Sigmoid colon (tissue), 7 donors: ENCODE measurements around the gene DUOXA2. TPM values are rescaled to one million over a fixed set of nuclear protein-coding genes. Genes with fewer than 3 reads are reported as not detected.

Source experiments
- DNase-seq: peaks from one replicate; pipeline ENCODE4 v3.0.0-alpha.2; 2019
- H3K27ac ChIP-seq, 4 donors: fragments of 200-600 bp; sonication (generic); one replicate each; pipeline ENCODE4 v1.5.1; 2016 to 2019; ENCODE audit warnings: mild to moderate bottlenecking in 1 of 4
- H3K27me3 ChIP-seq, 3 donors: fragments of 200-600 bp; sonication (generic); one replicate each; pipeline ENCODE4 v1.5.1; 2019; ENCODE audit warnings: mild to moderate bottlenecking in 1 of 3
- H3K36me3 ChIP-seq, 4 donors: fragments of 200-600 bp; sonication (generic); one replicate each; pipeline ENCODE4 v1.5.1; 2016 to 2019
- H3K4me1 ChIP-seq, 4 donors: fragments of 200-600 bp; sonication (generic); one replicate each; pipeline ENCODE4 v1.5.1; 2017 to 2019
- H3K4me3 ChIP-seq, 4 donors: fragments of 200-600 bp; sonication (generic); one replicate each; pipeline ENCODE4 v1.5.1; 2017 to 2019; ENCODE audit warnings: mild to moderate bottlenecking in 2 of 4, moderate library complexity in 1 of 4
- H3K9me3 ChIP-seq, 4 donors: fragments of 200-600 bp in 3 of 4; sonication (generic) in 3 of 4; one replicate each; pipeline versions ENCODE4 v1.5.1 to v1.6.1; 2013 to 2019
- EP300 ChIP-seq, 4 donors: sonication (generic); formaldehyde crosslinking; IDR thresholded peaks; one replicate each; pipeline ENCODE4 v1.6.1; 2017; ENCODE audit warnings: antibody characterized with exemption in 4 of 4
- POLR2A ChIP-seq, 2 donors: fragments of 450-650 bp; IDR thresholded peaks; one replicate each; pipeline ENCODE4 v1.6.1; 2016; ENCODE audit warnings: antibody characterized with exemption in 2 of 2, mild to moderate bottlenecking in 2 of 2, moderate library complexity in 2 of 2
- POLR2AphosphoS5 ChIP-seq, 4 donors: sonication (generic); formaldehyde crosslinking; IDR thresholded peaks; one replicate each; pipeline ENCODE4 v1.6.1; 2017; ENCODE audit warnings: antibody characterized with exemption in 4 of 4
- WGBS, 2 donors: extraction: QIAGEN DNeasy Blood & Tissue Kit; methylation state at CpG; one replicate each; pipeline ENCODE4 v1.1.7; 2013; 5-methylcytosine and 5-hydroxymethylcytosine counted together
- intact Hi-C: fragments of 100-400 bp; cut with DNase I; formaldehyde crosslinking; loops from one replicate; pipeline ENCODE4 v1.15.1; 2023
- polyA plus RNA-seq, 3 donors: library from polyadenylated mRNA; stranded (reverse); fragments of 200-250 nt; gene quantifications; one replicate each; pipeline ENCODE4 v1.2.3, GENCODE V29; 2013
- total RNA-seq, 4 donors: library from RNA; depleted of rRNA; stranded (reverse); fragments of >200 nt; gene quantifications; one replicate each; pipeline ENCODE4 v1.1.0, GENCODE V29; 2016
- TF ChIP-seq, protein P1 (sequence below), 4 experiments: fragments of 450-650 bp in 3 of 4; fragments of 200-600 bp in 1 of 4; IDR thresholded peaks; one replicate each; pipeline ENCODE4 v1.5.1; 2016 to 2019; ENCODE audit warnings: antibody characterized with exemption in 4 of 4, mild to moderate bottlenecking in 3 of 4, moderate library complexity in 2 of 4
- donor health status: healthy with polysubstance abuse.
- donor health status: Bipolar disorder and iron deficiency.
- donor health status: healthy.

The DUOXA2 gene
- total and polyA plus RNA-seq, 7 donors: 0.28 to 117 (median 1.4) TPM; not detected in 4

DNA sequence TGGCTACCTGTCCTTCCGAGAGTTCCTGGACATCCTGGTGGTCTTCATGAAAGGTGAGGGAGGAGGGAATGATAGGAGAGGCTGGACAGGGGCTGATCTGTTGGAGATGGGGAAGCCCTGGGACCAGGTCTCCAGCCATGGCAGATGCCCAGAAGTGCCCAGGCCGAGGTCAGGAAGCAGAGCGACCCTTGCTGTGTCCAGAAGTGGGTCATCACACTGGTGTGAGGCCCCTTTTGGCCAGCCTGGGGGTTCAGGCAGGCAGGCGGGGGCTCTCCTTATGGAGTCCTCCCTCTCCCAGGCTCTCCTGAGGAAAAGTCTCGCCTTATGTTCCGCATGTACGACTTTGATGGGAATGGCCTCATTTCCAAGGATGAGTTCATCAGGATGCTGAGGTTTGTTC, 33.5 kb downstream of the DUOXA2 start:
- H3K9me3 ChIP-seq: no peaks in the 10 kb centered on the region
- H3K4me1 ChIP-seq: no peaks in the 10 kb centered on the region
- TF ChIP-seq POLR2A (IDR thresholded peaks at IDR 0.05) (no peak), POLR2AphosphoS5 (IDR thresholded peaks at IDR 0.05) (no peak), EP300 (IDR thresholded peaks at IDR 0.05) (no peak)
- TF ChIP-seq, protein P1, sequence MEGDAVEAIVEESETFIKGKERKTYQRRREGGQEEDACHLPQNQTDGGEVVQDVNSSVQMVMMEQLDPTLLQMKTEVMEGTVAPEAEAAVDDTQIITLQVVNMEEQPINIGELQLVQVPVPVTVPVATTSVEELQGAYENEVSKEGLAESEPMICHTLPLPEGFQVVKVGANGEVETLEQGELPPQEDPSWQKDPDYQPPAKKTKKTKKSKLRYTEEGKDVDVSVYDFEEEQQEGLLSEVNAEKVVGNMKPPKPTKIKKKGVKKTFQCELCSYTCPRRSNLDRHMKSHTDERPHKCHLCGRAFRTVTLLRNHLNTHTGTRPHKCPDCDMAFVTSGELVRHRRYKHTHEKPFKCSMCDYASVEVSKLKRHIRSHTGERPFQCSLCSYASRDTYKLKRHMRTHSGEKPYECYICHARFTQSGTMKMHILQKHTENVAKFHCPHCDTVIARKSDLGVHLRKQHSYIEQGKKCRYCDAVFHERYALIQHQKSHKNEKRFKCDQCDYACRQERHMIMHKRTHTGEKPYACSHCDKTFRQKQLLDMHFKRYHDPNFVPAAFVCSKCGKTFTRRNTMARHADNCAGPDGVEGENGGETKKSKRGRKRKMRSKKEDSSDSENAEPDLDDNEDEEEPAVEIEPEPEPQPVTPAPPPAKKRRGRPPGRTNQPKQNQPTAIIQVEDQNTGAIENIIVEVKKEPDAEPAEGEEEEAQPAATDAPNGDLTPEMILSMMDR (IDR thresholded peaks at IDR 0.05): no peak
- H3K27me3 ChIP-seq: no peaks in the 10 kb centered on the region
- DNase-seq: no peak
- peaks cover 0 to 7% (median 0%) of the 10 kb centered on the region in 4 donors for H3K36me3 ChIP-seq
- H3K4me3 ChIP-seq: no peak overlapping the region
- intact Hi-C loops: no loop called here
- no peak overlapping the region for H3K27ac ChIP-seq
- WGBS, 2 donors: 95 to 97% methylated on average over 7 of the region's 7 CpGs

DNA sequence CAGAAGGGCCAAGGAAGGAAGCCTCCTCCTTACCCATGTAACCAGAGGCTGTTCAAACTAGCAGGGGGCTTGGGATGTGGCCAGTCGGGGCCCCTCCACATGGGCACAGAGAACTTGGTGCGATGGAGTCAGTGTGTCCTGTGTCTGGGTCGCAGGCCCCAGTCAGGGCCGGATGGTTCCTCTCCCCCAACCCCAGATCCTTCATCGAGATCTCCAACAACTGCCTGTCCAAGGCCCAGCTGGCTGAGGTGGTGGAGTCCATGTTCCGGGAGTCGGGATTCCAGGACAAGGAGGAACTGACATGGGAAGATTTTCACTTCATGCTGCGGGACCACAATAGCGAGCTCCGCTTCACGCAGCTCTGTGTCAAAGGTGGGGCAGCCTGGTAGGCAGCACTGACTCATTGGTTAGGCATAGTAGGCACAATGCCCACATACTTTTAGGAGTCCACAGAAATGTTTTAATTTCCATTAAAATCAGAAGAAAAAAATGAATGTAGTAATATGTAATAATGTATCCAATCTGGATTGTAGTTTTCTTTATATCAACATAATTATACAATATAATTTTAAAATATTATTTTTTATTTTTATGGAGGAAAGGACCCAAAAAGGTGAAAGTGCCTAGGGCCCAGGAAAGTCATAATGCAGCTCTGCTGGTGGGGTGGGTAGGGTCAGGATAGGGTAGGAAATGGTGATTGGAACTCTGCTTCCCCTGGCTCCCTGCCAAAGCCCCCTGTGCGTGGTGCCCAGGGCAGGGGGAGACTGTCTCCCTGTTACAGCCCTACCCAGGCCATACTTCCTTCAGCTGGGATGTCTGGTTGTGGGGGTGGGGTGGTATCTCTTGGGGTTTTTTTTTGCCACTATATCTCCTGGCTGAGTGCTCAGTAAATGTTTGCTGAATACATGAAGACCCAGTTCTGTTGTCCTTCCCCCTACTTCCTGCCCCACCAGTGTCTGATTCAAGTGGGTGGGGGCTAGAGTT, 34.2 kb downstream of the DUOXA2 start:
- TF ChIP-seq, protein P1 (IDR thresholded peaks at IDR 0.05): no peak
- no peak for TF ChIP-seq POLR2A (IDR thresholded peaks at IDR 0.05)
- Histone ChIP-seq H3K4me3 (no peak overlapping the region), H3K9me3 (no peaks in the 10 kb centered on the region), H3K27me3 (no peaks in the 10 kb centered on the region), H3K27ac (no peak overlapping the region), H3K4me1 (no peaks in the 10 kb centered on the region), H3K36me3 (peaks cover 0 to 7% (median 0%) of the 10 kb centered on the region in 4 donors)
- WGBS, 2 donors: 88 to 90% methylated on average over 12 of the region's 12 CpGs
- intact Hi-C loops: no loop called here
- no peak for DNase-seq

DNA sequence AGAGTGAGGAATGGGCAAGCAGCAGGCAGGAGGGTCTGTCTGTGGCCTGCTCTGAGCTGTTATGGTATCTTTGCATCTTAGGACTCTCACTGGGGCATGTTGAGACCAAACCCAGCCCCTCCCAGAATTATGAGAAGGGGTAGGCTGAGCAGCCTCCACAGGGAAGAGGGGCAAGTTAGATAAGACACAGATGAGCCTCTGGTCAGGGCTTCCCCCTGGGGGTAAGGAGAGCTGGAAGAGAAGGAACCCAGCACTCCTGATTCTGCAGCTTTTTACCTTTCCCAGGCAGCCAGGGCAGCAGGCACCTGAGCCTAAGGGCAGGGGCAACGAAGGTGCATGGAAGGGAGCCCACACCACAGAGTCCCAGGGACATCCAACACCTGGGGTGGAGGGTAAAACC, 34.9 kb downstream of the DUOXA2 start:
- Histone ChIP-seq H3K27ac (no peak overlapping the region), H3K4me1 (no peaks in the 10 kb centered on the region), H3K27me3 (no peaks in the 10 kb centered on the region), H3K4me3 (no peak overlapping the region), H3K9me3 (no peaks in the 10 kb centered on the region), H3K36me3 (peaks cover 0 to 7% (median 0%) of the 10 kb centered on the region in 4 donors)
- TF ChIP-seq POLR2AphosphoS5 (IDR thresholded peaks at IDR 0.05): no peak
- TF ChIP-seq, protein P1 (IDR thresholded peaks at IDR 0.05): no peak
- no peak for TF ChIP-seq EP300 (IDR thresholded peaks at IDR 0.05)
- no peak for TF ChIP-seq POLR2A (IDR thresholded peaks at IDR 0.05)
- no peak for DNase-seq
- intact Hi-C loops: no loop called here
- WGBS, 2 donors: 77 to 78% methylated on average over 1 of the region's 1 CpG

DNA sequence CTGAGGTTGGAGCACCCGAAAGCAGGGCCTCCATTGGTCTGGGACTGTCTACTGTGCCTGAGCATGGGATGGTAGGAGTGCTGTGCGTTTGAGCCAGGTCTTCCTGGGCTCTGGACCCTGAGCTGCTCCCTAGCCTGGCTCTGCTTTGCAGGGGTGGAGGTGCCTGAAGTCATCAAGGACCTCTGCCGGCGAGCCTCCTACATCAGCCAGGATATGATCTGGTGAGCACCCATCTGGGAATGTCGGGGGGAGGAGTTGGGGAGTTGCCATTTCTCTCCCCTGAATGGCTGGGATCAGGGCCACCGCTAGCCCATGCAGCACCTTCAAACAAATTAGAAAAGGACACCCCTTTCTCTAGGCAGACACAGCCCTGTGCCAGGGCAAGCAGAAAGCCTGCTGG, 36.4 kb downstream of the DUOXA2 start:
- intact Hi-C loops: no loop called here
- no peak overlapping the region for H3K27ac ChIP-seq
- H3K27me3 ChIP-seq: no peaks in the 10 kb centered on the region
- 89 to 92% methylated on average over 6 of the region's 6 CpGs for WGBS, 2 donors
- no peak for DNase-seq
- no peaks in the 10 kb centered on the region for H3K9me3 ChIP-seq
- H3K4me1 ChIP-seq: no peaks in the 10 kb centered on the region
- H3K36me3 ChIP-seq: peaks cover 0 to 7% (median 0%) of the 10 kb centered on the region in 4 donors
- no peak for TF ChIP-seq EP300 (IDR thresholded peaks at IDR 0.05)
- no peak for TF ChIP-seq POLR2AphosphoS5 (IDR thresholded peaks at IDR 0.05)
- TF ChIP-seq, protein P1 (IDR thresholded peaks at IDR 0.05): no peak
- no peak for TF ChIP-seq POLR2A (IDR thresholded peaks at IDR 0.05)
- H3K4me3 ChIP-seq: no peak overlapping the region
